ENCODE measurements around the gene TNPO1.

TNPO1 gene

GRCh38 chr5:72831685-72832084 lies 15.2 kb downstream of the TNPO1 start:
- DNase-seq (ENCODE audit: low spot score) = no peak
- TF ChIP-seq, protein P1, sequence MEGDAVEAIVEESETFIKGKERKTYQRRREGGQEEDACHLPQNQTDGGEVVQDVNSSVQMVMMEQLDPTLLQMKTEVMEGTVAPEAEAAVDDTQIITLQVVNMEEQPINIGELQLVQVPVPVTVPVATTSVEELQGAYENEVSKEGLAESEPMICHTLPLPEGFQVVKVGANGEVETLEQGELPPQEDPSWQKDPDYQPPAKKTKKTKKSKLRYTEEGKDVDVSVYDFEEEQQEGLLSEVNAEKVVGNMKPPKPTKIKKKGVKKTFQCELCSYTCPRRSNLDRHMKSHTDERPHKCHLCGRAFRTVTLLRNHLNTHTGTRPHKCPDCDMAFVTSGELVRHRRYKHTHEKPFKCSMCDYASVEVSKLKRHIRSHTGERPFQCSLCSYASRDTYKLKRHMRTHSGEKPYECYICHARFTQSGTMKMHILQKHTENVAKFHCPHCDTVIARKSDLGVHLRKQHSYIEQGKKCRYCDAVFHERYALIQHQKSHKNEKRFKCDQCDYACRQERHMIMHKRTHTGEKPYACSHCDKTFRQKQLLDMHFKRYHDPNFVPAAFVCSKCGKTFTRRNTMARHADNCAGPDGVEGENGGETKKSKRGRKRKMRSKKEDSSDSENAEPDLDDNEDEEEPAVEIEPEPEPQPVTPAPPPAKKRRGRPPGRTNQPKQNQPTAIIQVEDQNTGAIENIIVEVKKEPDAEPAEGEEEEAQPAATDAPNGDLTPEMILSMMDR (IDR thresholded peaks at IDR 0.05) = no peak
- Histone ChIP-seq H3K4me3 (no peak overlapping the region), H3K27ac (no peak overlapping the region)

DNA sequence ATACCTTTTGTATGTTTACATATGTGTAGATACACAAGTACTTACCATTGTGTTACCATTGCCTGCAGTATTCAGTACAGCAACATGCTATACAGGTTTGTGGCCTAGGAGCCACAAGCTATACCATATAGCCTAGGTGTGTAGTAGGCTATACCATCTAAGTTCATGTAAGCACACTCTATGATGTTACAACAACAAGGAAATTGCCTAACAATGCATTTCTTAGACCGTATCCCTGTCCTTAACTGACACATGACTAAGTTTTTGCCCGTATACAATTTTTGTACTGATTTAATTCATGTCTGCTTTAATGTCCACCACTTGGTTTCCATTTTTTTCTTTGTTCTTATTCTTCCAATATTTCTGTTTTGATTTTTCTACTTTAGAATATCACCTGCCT lies 18.5 kb downstream of the TNPO1 start:
- Histone ChIP-seq H3K27ac (no peak overlapping the region), H3K4me3 (no peak overlapping the region)
- DNase-seq (ENCODE audit: low spot score) = no peak
- TF ChIP-seq, protein P1 (IDR thresholded peaks at IDR 0.05) = no peak

- DNase-seq (ENCODE audit: low spot score) = no peak
- TF ChIP-seq, protein P1 (IDR thresholded peaks at IDR 0.05) = no peak
- no peak overlapping the region for H3K4me3 ChIP-seq
- no peak overlapping the region for H3K27ac ChIP-seq
Observed at GRCh38 chr5:72835633-72836032, 19.2 kb downstream of the TNPO1 start.

GRCh38 chr5:72836810-72837209 lies 20.3 kb downstream of the TNPO1 start:
- TF ChIP-seq, protein P1 (IDR thresholded peaks at IDR 0.05) = no peak
- no peak overlapping the region for H3K4me3 ChIP-seq
- no peak for DNase-seq (ENCODE audit: low spot score)
- no peak overlapping the region for H3K27ac ChIP-seq

DNA sequence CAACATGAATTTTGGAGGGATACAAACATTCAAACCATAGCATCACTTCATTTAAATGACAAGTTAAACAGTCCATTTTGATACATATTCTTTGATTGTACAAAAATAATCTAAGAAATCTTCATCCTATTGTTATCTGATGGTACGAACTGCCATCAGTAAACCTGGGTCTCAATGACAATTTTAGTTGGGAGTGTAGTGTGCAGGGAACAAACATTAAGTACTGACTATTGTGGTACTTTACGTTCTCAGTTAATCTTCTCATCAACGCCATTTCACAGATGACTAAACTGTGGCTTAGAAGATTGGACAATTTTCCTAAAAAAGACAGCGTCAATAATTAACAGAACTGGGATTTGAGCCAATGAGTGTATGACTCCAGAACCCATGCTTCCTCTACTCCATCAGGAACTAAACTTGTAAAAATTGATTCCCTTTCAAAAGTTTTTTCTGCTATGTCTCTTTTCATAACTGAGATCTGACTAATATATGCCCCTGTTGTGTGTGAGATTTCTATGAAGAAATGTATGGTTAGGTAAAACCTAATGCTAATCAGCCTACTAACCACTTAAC lies 21.1 kb downstream of the TNPO1 start:
- peak overlapping the region; percentile 11 to 64 for H3K27ac ChIP-seq
- TF ChIP-seq, protein P1 (IDR thresholded peaks at IDR 0.05) = no peak
- no peak for DNase-seq (ENCODE audit: low spot score)
- no peak overlapping the region for H3K4me3 ChIP-seq

GRCh38 chr5:72840041-72840440 lies 23.6 kb downstream of the TNPO1 start:
- H3K27ac ChIP-seq = peak overlapping the region in 1 of 2 donors; percentile 64
- no peak for DNase-seq (ENCODE audit: low spot score)
- TF ChIP-seq, protein P1 (IDR thresholded peaks at IDR 0.05) = no peak
- H3K4me3 ChIP-seq = no peak overlapping the region

DNA sequence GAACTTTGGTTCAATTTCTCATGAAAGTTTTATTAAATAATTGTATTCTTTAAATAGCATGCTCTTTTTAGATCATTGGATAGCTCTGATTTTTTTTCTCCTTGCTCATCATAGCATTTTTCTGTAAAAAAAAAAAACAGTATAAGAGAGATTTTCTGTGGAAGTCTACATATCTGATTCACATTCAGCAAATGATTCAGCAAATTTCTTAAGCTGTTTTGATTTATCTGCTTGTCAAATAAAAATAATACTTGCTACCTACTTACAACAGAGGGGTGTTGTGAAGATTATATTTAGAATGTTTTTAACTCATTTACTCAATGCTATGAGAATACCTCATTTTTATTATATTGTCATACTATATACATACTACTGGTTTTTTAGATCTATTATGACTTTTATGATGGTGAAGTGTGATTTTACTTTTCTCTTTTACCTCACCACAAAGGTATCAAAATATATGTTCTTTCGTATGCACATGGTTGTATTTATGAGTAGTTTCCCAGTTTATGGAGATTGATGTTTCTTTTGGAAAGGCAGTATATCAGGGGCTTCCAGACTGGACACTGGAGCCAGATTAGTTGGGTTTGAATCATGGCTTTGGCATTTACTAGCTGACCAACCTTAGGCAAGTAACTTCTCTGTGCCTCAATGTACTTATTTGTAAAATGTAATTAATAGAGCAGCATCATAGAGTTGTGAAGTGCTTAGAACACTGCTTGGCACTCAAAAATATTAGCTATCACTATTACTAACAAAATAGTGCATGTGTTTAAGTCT lies 25.5 kb downstream of the TNPO1 start:
- Histone ChIP-seq H3K27ac (no peak overlapping the region), H3K4me3 (no peak overlapping the region)
- TF ChIP-seq, protein P1 (IDR thresholded peaks at IDR 0.05) = no peak
- no peak for DNase-seq (ENCODE audit: low spot score)
